ENCODE data around the gene TTC39C.

The TTC39C gene

DNA sequence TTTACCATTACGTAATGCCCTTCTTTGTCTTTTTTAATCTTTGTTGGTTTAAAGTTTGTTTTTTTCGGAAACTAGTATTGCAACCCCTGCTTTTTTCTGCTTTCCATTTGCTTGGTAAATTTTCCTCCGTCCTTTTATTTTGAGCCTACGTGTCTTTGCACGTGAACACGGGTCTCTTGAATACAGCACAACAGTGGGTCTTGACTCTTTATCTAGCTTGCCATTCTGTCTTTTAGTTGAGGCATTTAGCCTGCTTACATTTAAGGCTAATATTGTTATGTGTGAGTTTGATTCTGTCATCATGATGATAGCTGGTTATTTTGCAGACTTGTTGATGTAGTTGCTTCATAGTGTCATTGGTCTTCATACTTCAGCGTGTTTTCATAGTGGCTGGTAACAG lies 37.5 kb upstream of the TTC39C start:
- Histone ChIP-seq H3K9ac (ENCODE audit: low read depth in 1 of 2, low read length in 2 of 2) (no peak overlapping the region), H3K27ac (ENCODE audit: low read depth in 2 of 2, low read length in 2 of 2) (no peak overlapping the region), H3K9me3 (ENCODE audit: control insufficient read depth in 2 of 2, low read length in 2 of 2) (no peaks in the 10 kb centered on the region), H3K36me3 (ENCODE audit: control insufficient read depth in 2 of 2, insufficient read depth in 2 of 2, low read length in 2 of 2) (no peaks in the 10 kb centered on the region), H3K27me3 (ENCODE audit: control insufficient read depth in 2 of 2, insufficient read depth in 2 of 2, low read length in 2 of 2) (no peaks in the 10 kb centered on the region), H3K4me3 (ENCODE audit: low read length in 2 of 2) (no peak overlapping the region), H3K4me1 (ENCODE audit: control insufficient read depth in 2 of 2, insufficient read depth in 2 of 2, low read length in 2 of 2) (no peaks in the 10 kb centered on the region)

DNA sequence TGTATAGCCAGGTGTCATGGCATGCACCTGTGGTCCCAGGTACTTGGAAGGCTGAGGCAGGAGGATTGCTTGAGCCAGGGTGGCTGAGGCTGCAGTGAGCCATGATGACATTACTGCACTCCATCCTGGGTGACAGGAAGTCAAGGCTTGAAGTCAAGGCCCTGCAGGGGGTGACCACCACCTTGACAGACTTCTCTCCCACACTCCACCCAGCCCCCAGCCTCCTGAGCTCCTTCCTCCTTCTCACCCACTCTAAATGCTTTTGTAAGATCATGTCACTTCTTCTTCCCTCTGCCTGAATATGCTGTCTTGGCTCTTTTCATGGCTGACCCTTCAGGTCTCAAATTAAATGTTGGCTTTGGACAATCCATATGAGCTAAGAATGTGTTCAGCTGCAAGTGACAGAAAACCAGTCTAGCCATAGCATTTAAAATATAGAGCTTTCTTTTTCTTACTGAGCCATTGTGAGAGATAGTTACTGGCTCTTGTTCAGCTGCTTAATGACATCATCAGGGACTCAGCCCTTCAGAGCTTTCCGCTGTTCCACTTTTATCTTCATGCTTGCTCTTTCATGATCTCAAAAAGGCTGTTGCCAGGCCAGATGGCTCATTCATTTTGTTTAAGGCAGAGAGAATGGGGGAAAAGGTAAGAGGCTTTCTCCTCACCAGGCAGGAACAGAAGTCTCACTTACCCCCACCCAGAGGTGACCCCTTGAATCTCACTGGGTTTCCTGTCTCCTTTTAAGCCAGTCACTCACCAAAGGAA lies 36.7 kb upstream of the TTC39C start:
- Histone ChIP-seq H3K9me3 (ENCODE audit: control insufficient read depth in 2 of 2, low read length in 2 of 2) (no peaks in the 10 kb centered on the region), H3K27ac (ENCODE audit: low read depth in 2 of 2, low read length in 2 of 2) (no peak overlapping the region), H3K4me3 (ENCODE audit: low read length in 2 of 2) (no peak overlapping the region), H3K36me3 (ENCODE audit: control insufficient read depth in 2 of 2, insufficient read depth in 2 of 2, low read length in 2 of 2) (no peaks in the 10 kb centered on the region), H3K4me1 (ENCODE audit: control insufficient read depth in 2 of 2, insufficient read depth in 2 of 2, low read length in 2 of 2) (peaks cover 0 to 4% of the 10 kb centered on the region in 2 donors), H3K27me3 (ENCODE audit: control insufficient read depth in 2 of 2, insufficient read depth in 2 of 2, low read length in 2 of 2) (no peaks in the 10 kb centered on the region), H3K9ac (ENCODE audit: low read depth in 1 of 2, low read length in 2 of 2) (no peak overlapping the region)

DNA sequence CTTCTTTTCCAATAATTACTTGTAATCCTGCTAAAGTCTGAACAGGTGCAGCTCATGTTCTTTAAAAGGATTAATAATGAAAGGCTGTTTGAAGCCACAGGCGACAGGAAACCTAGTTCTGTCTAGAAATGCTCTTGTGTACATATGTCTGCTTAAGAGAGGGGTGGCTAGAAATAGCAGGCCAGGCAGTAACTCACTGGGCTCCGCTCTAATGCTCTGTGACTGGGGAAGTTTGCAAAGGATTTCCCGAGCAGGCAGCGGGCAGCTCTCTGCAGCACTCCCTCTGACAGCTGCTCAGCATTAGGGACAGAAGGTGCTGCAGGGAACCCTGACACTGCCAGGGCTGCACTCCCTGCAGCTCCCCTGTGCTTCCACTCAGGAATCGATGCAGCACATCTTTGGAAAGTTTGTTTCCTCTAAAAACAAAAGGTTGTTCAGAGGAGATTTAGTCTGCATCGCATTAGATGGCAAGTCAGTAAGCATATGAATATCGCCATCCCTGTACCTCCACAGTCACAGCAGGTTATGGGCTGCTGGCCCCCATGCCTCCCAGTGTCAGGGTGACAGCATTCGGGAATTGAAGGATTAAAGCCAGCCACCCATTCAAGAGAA lies 33.1 kb upstream of the TTC39C start:
- Histone ChIP-seq H3K9me3 (ENCODE audit: control insufficient read depth in 2 of 2, low read length in 2 of 2) (no peaks in the 10 kb centered on the region), H3K27ac (ENCODE audit: low read depth in 2 of 2, low read length in 2 of 2) (no peak overlapping the region), H3K9ac (ENCODE audit: low read depth in 1 of 2, low read length in 2 of 2) (no peak overlapping the region), H3K27me3 (ENCODE audit: control insufficient read depth in 2 of 2, insufficient read depth in 2 of 2, low read length in 2 of 2) (no peaks in the 10 kb centered on the region), H3K4me3 (ENCODE audit: low read length in 2 of 2) (no peak overlapping the region), H3K4me1 (ENCODE audit: control insufficient read depth in 2 of 2, insufficient read depth in 2 of 2, low read length in 2 of 2) (peaks cover 0 to 4% of the 10 kb centered on the region in 2 donors), H3K36me3 (ENCODE audit: control insufficient read depth in 2 of 2, insufficient read depth in 2 of 2, low read length in 2 of 2) (no peaks in the 10 kb centered on the region)

DNA sequence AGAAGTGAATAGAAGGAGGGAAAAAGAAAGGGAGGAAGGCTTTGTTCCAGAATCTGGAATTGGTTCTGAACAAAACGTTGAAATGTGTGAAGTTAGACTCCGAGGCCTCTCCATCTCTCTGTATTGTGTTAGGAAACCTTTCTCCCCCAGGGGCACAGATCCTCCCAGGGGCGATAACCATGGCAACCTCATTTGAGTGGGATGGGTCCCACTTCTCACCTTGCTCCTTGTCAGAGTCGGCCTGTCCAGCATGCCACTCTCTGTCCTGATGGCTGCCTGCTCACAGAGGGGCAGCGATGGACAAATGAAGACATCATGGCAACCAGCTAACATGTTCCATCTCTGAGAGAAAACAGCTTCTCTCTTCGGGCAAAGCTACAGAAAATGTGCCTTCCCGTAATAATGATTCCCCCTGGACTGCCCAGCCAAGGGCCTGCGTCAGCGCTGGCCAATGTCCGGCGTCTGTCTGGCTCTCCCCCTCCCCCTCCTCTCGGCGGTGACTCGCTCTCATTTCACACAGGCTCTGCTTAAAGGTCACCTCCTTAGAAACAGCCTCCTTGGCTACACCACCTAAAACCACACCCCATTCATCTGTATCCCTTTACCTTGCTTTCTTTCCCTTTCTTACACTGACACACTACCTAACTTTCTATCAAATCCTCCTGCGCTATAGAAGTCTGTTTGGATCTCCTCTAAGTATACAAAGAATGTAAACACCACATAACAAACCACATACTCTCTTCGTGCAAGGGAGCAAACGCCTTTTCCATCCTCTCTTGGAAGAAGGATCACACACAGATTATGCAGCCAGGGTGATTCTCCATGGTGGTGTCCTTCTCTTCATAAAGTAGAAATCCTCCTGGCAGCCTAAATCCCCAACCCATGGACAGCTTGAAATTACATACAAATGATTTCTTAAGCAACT lies 32.1 kb upstream of the TTC39C start:
- Histone ChIP-seq H3K9ac (ENCODE audit: low read depth in 1 of 2, low read length in 2 of 2) (no peak overlapping the region), H3K4me1 (ENCODE audit: control insufficient read depth in 2 of 2, insufficient read depth in 2 of 2, low read length in 2 of 2) (peaks cover 0 to 4% of the 10 kb centered on the region in 2 donors), H3K27me3 (ENCODE audit: control insufficient read depth in 2 of 2, insufficient read depth in 2 of 2, low read length in 2 of 2) (no peaks in the 10 kb centered on the region), H3K27ac (ENCODE audit: low read depth in 2 of 2, low read length in 2 of 2) (peak overlapping the region in 1 of 2 donors; percentile 47), H3K9me3 (ENCODE audit: control insufficient read depth in 2 of 2, low read length in 2 of 2) (no peaks in the 10 kb centered on the region), H3K4me3 (ENCODE audit: low read length in 2 of 2) (peak overlapping the region in 1 of 2 donors; percentile 39), H3K36me3 (ENCODE audit: control insufficient read depth in 2 of 2, insufficient read depth in 2 of 2, low read length in 2 of 2) (no peaks in the 10 kb centered on the region)

DNA sequence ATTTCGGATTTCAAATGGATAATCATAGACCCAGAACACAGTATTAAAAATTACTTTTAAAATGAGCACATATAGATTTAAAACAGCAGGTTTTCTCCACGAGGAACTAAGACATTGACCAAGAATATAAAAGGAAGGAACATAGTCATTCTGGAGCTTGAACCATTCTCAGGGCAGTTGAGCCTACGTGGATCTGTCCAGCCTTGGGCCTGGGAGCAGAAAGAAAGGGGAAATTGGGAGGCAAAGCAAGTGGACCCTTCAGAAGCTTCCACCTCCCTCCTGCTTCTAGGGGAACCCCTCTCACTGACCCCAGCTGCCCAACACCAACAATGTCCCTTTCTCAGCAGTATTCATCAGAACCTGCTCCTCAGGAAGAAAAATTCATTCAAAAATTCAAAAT lies 31.4 kb upstream of the TTC39C start:
- H3K4me3 ChIP-seq (ENCODE audit: low read length in 2 of 2), result no peak overlapping the region
- no peaks in the 10 kb centered on the region for H3K27me3 ChIP-seq (ENCODE audit: control insufficient read depth in 2 of 2, insufficient read depth in 2 of 2, low read length in 2 of 2)
- H3K36me3 ChIP-seq (ENCODE audit: control insufficient read depth in 2 of 2, insufficient read depth in 2 of 2, low read length in 2 of 2), result no peaks in the 10 kb centered on the region
- H3K27ac ChIP-seq (ENCODE audit: low read depth in 2 of 2, low read length in 2 of 2), result no peak overlapping the region
- no peaks in the 10 kb centered on the region for H3K9me3 ChIP-seq (ENCODE audit: control insufficient read depth in 2 of 2, low read length in 2 of 2)
- no peak overlapping the region for H3K9ac ChIP-seq (ENCODE audit: low read depth in 1 of 2, low read length in 2 of 2)
- peaks cover 0 to 4% of the 10 kb centered on the region in 2 donors for H3K4me1 ChIP-seq (ENCODE audit: control insufficient read depth in 2 of 2, insufficient read depth in 2 of 2, low read length in 2 of 2)

DNA sequence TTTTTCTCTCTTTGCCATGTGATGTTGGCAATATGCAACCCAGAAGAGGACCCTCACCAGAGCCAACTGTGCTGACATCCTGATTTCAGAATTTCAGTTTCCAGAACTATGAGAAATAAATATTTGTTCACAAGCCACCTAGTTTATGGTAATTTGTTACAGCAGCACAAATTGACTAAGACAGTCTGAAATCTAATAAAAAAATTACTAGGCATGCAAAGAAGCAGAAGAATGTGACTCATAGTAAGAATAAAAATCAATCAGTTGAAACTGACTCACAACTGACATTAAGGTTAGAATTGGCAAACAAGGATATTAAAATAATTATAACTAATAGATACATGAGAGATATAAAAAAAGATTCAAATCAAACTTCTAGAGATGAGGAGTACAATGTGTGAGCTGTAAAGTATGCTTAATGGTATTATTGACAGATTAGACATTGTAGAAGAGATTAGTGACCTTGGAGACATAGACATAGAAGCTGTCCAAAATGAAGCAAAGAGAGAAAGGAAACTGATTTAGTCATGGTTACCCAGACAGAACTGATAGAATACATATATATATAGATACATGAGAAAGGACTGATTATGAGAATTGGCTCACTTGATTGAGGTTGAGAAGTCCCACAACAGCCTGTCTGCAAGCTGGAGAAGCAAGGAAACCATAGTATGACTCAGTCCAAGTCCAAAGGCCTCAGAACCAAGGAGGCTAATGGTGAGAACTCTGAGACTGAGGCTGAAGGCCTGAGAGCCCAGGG lies 27.8 kb upstream of the TTC39C start:
- Histone ChIP-seq H3K27me3 (ENCODE audit: control insufficient read depth in 2 of 2, insufficient read depth in 2 of 2, low read length in 2 of 2) (no peaks in the 10 kb centered on the region), H3K27ac (ENCODE audit: low read depth in 2 of 2, low read length in 2 of 2) (no peak overlapping the region), H3K4me3 (ENCODE audit: low read length in 2 of 2) (no peak overlapping the region), H3K9ac (ENCODE audit: low read depth in 1 of 2, low read length in 2 of 2) (no peak overlapping the region), H3K4me1 (ENCODE audit: control insufficient read depth in 2 of 2, insufficient read depth in 2 of 2, low read length in 2 of 2) (peaks cover 0 to 4% of the 10 kb centered on the region in 2 donors), H3K9me3 (ENCODE audit: control insufficient read depth in 2 of 2, low read length in 2 of 2) (no peaks in the 10 kb centered on the region), H3K36me3 (ENCODE audit: control insufficient read depth in 2 of 2, insufficient read depth in 2 of 2, low read length in 2 of 2) (no peaks in the 10 kb centered on the region)

DNA sequence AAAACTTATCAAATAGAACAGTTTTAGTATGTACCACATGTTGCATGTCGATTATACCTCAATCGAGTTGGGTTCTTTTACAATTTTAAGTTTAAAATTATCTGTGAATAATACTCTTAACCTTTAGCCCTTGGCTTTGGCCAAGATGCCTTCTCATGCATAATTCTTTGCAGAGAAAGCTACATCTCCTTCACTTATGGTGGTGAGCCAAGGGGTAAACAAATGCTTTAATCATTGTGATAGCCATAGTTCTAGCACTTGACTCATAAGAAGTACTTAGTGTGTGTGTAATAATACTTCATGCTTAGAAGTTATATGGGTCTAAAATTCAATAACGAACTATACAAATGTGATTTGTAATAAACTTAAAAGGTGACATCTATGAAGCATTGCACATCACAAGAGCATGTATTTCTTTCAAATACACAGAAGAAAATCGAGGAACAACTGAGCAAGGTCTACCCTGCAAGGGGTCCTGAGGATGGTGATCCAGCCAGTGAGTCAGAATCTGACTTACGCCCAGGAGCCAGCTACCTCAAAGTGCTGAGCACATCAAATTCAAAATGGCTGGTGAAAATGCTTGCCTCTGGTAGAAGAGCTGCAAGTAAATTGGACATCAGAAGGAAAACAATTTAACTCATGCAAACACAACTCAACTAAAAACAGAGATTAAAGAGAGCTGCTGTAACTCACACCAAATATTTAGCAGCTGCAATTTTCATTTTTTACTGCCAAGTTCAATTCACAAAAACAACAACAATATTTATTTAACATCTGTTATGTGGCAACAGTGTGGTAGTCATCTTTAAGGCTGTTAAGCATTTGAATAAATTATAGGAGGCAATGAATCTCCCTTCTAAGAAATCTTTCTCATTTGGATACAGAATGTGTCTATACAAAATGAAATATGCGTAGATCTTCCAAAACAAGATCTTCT lies 23.8 kb upstream of the TTC39C start:
- Histone ChIP-seq H3K4me1 (ENCODE audit: control insufficient read depth in 2 of 2, insufficient read depth in 2 of 2, low read length in 2 of 2) (no peaks in the 10 kb centered on the region), H3K9ac (ENCODE audit: low read depth in 1 of 2, low read length in 2 of 2) (no peak overlapping the region), H3K27ac (ENCODE audit: low read depth in 2 of 2, low read length in 2 of 2) (no peak overlapping the region), H3K9me3 (ENCODE audit: control insufficient read depth in 2 of 2, low read length in 2 of 2) (no peaks in the 10 kb centered on the region), H3K36me3 (ENCODE audit: control insufficient read depth in 2 of 2, insufficient read depth in 2 of 2, low read length in 2 of 2) (no peaks in the 10 kb centered on the region), H3K27me3 (ENCODE audit: control insufficient read depth in 2 of 2, insufficient read depth in 2 of 2, low read length in 2 of 2) (no peaks in the 10 kb centered on the region), H3K4me3 (ENCODE audit: low read length in 2 of 2) (no peak overlapping the region)

DNA sequence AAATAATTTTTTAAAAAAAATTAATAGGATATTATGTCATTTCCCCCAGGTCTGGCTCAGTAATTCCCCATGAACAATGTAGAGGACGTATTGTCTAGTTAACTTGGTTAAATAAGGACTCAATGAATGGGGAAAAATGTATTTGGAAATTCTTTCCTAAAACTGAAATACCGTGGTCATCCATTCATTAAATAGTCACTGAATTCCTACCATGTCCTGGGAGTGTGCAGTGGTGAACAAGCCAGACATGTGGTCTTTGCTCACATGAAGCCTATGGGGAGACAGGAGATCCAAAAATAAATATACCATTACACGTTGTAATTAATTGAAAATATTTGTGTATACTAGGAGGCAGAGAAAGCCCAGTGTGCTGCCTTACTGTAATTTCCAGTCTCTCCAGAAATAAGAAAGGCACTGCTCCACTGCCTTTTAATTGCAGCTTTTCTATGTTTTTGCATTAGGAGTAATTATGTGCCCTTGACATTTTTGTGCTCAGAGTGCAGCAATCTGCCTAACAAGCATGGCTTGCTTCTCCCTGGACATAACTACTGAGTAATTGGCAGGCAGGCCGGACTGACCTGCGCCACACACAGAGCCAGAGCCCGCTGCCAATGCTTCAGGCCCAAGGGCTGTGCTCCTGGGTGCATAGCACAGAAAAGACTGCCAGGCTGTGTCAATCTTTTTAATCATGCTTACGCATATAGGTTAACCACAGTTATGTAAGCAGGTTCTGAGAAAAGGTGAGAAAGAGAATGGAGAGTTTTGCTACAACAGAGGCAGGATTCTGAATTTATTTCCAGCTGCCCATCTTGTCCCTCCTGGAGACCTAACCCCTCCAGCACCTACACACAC lies 22.2 kb upstream of the TTC39C start:
- peak overlapping the region; percentile 48 to 53 for H3K27ac ChIP-seq (ENCODE audit: low read depth in 2 of 2, low read length in 2 of 2)
- no peak overlapping the region for H3K4me3 ChIP-seq (ENCODE audit: low read length in 2 of 2)
- H3K9ac ChIP-seq (ENCODE audit: low read depth in 1 of 2, low read length in 2 of 2), result no peak overlapping the region
- H3K36me3 ChIP-seq (ENCODE audit: control insufficient read depth in 2 of 2, insufficient read depth in 2 of 2, low read length in 2 of 2), result no peaks in the 10 kb centered on the region
- no peaks in the 10 kb centered on the region for H3K9me3 ChIP-seq (ENCODE audit: control insufficient read depth in 2 of 2, low read length in 2 of 2)
- no peaks in the 10 kb centered on the region for H3K27me3 ChIP-seq (ENCODE audit: control insufficient read depth in 2 of 2, insufficient read depth in 2 of 2, low read length in 2 of 2)
- no peaks in the 10 kb centered on the region for H3K4me1 ChIP-seq (ENCODE audit: control insufficient read depth in 2 of 2, insufficient read depth in 2 of 2, low read length in 2 of 2)

Data from mucosa of rectum (tissue), 2 donors.